DND-41 (cell line): ENCODE measurements around the gene TK2.

ENCODE experiments used
- EZH2 ChIP-seq: IDR thresholded peaks from 3 replicates; pipeline ENCODE4 v1.6.1; 2012; ENCODE audit warnings: borderline replicate concordance, low read depth, mild to moderate bottlenecking, moderate library complexity, low read length, inconsistent platforms; ENCODE audit not compliant: severe bottlenecking
- TF ChIP-seq, protein P1 (sequence below): IDR thresholded peaks from 2 replicates; pipeline ENCODE4 v1.5.1; 2012; ENCODE audit warnings: borderline replicate concordance, low read length, moderate library complexity, mild to moderate bottlenecking; ENCODE audit not compliant: poor library complexity, severe bottlenecking; ENCODE audit errors: extremely low read depth

DNA sequence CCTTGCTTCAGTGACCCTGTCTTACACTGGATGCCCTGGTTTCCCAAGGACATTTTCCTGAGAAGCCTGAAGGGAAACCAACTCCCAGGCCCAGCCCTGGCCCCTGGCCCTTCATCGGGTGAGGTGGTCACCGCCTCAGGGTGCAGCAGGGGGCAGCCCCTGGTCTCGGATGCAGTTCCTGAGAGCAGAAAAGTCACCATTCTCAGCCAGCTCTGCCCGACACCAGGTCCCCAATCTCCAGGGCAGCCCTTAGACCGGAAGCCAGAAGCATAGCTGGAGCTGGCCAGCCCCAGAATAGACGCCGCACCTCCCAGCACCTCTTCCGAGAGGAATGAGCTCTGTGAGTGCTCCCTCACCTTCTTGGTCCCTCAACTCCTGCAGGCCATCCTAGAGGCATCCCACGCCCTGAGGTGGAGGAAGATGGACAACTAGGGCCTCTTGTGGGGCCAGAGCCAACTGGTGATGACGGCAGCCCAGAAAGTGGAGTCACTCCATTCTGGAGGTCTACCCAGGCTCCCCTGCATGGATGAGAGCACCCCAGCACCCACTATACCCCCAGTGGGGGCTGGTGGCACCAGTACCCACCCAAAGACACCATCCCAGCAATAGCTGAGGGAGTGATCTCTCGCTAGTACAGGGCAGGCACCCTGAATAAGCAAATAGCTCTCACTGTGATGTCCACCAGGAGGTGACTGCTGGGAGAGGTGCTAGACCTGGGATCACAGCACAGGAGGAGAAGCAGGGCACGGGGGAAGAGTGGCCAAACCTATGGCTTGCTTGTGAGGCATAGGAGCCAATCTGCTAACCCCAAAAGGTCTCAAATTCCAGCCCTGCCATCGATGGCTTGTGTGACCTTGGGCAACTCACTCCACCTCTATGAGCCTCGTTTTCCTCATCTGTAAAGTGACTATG is 56.2 kb downstream of the TK2 start:
- TF ChIP-seq, protein P1, sequence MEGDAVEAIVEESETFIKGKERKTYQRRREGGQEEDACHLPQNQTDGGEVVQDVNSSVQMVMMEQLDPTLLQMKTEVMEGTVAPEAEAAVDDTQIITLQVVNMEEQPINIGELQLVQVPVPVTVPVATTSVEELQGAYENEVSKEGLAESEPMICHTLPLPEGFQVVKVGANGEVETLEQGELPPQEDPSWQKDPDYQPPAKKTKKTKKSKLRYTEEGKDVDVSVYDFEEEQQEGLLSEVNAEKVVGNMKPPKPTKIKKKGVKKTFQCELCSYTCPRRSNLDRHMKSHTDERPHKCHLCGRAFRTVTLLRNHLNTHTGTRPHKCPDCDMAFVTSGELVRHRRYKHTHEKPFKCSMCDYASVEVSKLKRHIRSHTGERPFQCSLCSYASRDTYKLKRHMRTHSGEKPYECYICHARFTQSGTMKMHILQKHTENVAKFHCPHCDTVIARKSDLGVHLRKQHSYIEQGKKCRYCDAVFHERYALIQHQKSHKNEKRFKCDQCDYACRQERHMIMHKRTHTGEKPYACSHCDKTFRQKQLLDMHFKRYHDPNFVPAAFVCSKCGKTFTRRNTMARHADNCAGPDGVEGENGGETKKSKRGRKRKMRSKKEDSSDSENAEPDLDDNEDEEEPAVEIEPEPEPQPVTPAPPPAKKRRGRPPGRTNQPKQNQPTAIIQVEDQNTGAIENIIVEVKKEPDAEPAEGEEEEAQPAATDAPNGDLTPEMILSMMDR: no peak
- TF ChIP-seq EZH2: no peak
